Neural progenitor cell (in vitro differentiated cells): Measurements from ENCODE around the gene ID2.

Experiments used
- CTCF ChIP-seq: fragments of 200-600 bp; sonication (generic); IDR thresholded peaks from 2 replicates; pipeline ENCODE4 v1.5.1; 2017; ENCODE audit warnings: antibody characterized with exemption, mild to moderate bottlenecking
- EZH2phosphoT487 ChIP-seq: fragments of 200-600 bp; sonication (generic); IDR thresholded peaks from 2 replicates; pipeline ENCODE4 v1.6.1; 2017; ENCODE audit warnings: antibody characterized with exemption

- TF ChIP-seq CTCF (no peak), EZH2phosphoT487 (no peak)
These were observed 31.6 kb upstream of the ID2 start for GRCh38 chr2:8650256-8650655.
